Measurements from ENCODE around the gene KIFC1. TPM values are rescaled to one million over a fixed set of nuclear protein-coding genes. Genes with fewer than 3 reads are reported as not detected.

Gene KIFC1
- total and polyA plus RNA-seq, 2 donors (not counting 1 experiment from before 2014, with no cell fraction given): 0.79 to 1.0 TPM

GRCh38 chr6:33412140-33413009 lies 20.8 kb downstream of the KIFC1 start:
- Histone ChIP-seq H3K27ac (ENCODE audit: low read length in 2 of 2) (peak overlapping the region; percentile 2 to 95), H3K4me1 (ENCODE audit: control insufficient read depth in 2 of 2, insufficient read depth in 2 of 2, low read length in 2 of 2) (peaks cover 54 to 71% of the 10 kb centered on the region in 2 donors), H3K36me3 (replicated peaks in 1 of 2; ENCODE audit: control extremely low read depth in 1 of 2, control insufficient read depth in 1 of 2, extremely low read depth in 1 of 2, insufficient read depth in 2 of 2, low read length in 1 of 2) (peaks cover 0 to 44% of the 10 kb centered on the region in 2 experiments), H3K27me3 (replicated peaks in 1 of 4; ENCODE audit: control extremely low read depth in 1 of 4, control insufficient read depth in 3 of 4, insufficient read depth in 4 of 4, low read length in 3 of 4) (no peaks in the 10 kb centered on the region), H4K20me1 (ENCODE audit: control insufficient read depth, insufficient read depth, low read length, poor library complexity, severe bottlenecking) (peaks cover 13% of the 10 kb centered on the region), H3K9ac (ENCODE audit: low read length) (peak overlapping the region; percentile 96), H3K4me2 (replicated peaks; ENCODE audit: low read depth, low read length, poor library complexity, severe bottlenecking) (peak overlapping the region; percentile 97), H2AFZ (ENCODE audit: insufficient read depth, low read depth, low read length, poor library complexity, severe bottlenecking) (no peak overlapping the region), H3K9me3 (ENCODE audit: control extremely low read depth in 1 of 3, control insufficient read depth in 2 of 3, insufficient read depth in 1 of 3, low read length in 2 of 3) (no peaks in the 10 kb centered on the region), H3K79me2 (ENCODE audit: control insufficient read depth, insufficient read depth, low read length) (peaks cover 44% of the 10 kb centered on the region), H3K4me3 (ENCODE audit: control extremely low read depth in 1 of 5, extremely low read depth in 1 of 5, insufficient read depth in 1 of 5, low read depth in 2 of 5, low read length in 4 of 5) (no peak overlapping the region)
- TF ChIP-seq EZH2 (IDR thresholded peaks at IDR 0.05; ENCODE audit: borderline replicate concordance, insufficient read depth, low read depth, low read length, poor library complexity, severe bottlenecking) (no peak), CTCF (IDR thresholded peaks at IDR 0.05) (no peak)
- ATAC-seq (ENCODE audit: low read depth): no peak
- Mint-ChIP-seq H3K9me3 (ENCODE audit: insufficient read depth) (no peaks in the 10 kb centered on the region), H3K4me1 (peaks cover 66% of the 10 kb centered on the region), H3K27ac (peak overlapping the region; percentile 87), H3K4me3 (peak overlapping the region; percentile 64), H3K27me3 (no peaks in the 10 kb centered on the region)
- DNase-seq: no peak
- intact Hi-C loops (cut with micrococcal nuclease): no loop called here
- ChIA-PET POLR2A (interaction anchor here (1.4 kb wide), 1 partner anchor 14 kb away, joined by 9 read pairs; no protein-coding TSS in a partner anchor), CTCF (interaction anchor here (0.7 to 2.3 kb wide), 4 partner anchors 13 to 54 kb away, joined by 3 to 6 read pairs (median 4); partner anchors contain the start of gene KIFC1)
- 95% methylated on average over 4 of the region's 10 CpGs for WGBS (ENCODE audit: insufficient coverage)

Measured in B cell (primary cell).